BLaER1 (cell line): ENCODE results near the gene DSTN.

Source experiments
- H3K27ac ChIP-seq: shearing (Covaris generic); formaldehyde crosslinking; 2 replicates; pipeline ENCODE4 v1.8.1; 2022
- H3K27me3 ChIP-seq: shearing (Covaris generic); formaldehyde crosslinking; 2 replicates; pipeline ENCODE4 v1.8.1; 2022
- H3K36me3 ChIP-seq: shearing (Covaris generic); formaldehyde crosslinking; 2 replicates; pipeline ENCODE4 v1.8.1; 2022
- H3K4me1 ChIP-seq: shearing (Covaris generic); formaldehyde crosslinking; 2 replicates; pipeline ENCODE4 v1.8.1; 2022
- H3K4me2 ChIP-seq: shearing (Covaris generic); formaldehyde crosslinking; 2 replicates; pipeline ENCODE4 v1.8.1; 2022
- H3K4me3 ChIP-seq: shearing (Covaris generic); formaldehyde crosslinking; 2 replicates; pipeline ENCODE4 v1.8.1; 2022
- H3K9ac ChIP-seq: shearing (Covaris generic); formaldehyde crosslinking; 2 replicates; pipeline ENCODE4 v1.8.1; 2022
- H3K9me3 ChIP-seq: shearing (Covaris generic); formaldehyde crosslinking; 2 replicates; pipeline ENCODE4 v1.8.1; 2022
- H4K20me1 ChIP-seq: shearing (Covaris generic); formaldehyde crosslinking; 2 replicates; pipeline ENCODE4 v1.8.1; 2022
- Cebpa-rat ChIP-seq: shearing (Covaris generic); IDR thresholded peaks from 2 replicates; pipeline ENCODE4 v1.8.1; 2022

DSTN gene

GRCh38 chr20:17626217-17627007 lies 56.5 kb downstream of the DSTN start:
- H3K4me2 ChIP-seq = no peak overlapping the region
- no peaks in the 10 kb centered on the region for H3K27me3 ChIP-seq
- no peaks in the 10 kb centered on the region for H3K9me3 ChIP-seq
- H3K9ac ChIP-seq = no peak overlapping the region
- peak overlapping the region; percentile 18; the same call in 1 of the 2 replicates for H3K27ac ChIP-seq
- no peak for TF ChIP-seq Cebpa-rat
- H3K4me3 ChIP-seq = no peak overlapping the region
- peaks cover 57% of the 10 kb centered on the region for H4K20me1 ChIP-seq
- peaks cover 100% of the 10 kb centered on the region for H3K36me3 ChIP-seq
- peaks cover 61% of the 10 kb centered on the region for H3K4me1 ChIP-seq

DNA sequence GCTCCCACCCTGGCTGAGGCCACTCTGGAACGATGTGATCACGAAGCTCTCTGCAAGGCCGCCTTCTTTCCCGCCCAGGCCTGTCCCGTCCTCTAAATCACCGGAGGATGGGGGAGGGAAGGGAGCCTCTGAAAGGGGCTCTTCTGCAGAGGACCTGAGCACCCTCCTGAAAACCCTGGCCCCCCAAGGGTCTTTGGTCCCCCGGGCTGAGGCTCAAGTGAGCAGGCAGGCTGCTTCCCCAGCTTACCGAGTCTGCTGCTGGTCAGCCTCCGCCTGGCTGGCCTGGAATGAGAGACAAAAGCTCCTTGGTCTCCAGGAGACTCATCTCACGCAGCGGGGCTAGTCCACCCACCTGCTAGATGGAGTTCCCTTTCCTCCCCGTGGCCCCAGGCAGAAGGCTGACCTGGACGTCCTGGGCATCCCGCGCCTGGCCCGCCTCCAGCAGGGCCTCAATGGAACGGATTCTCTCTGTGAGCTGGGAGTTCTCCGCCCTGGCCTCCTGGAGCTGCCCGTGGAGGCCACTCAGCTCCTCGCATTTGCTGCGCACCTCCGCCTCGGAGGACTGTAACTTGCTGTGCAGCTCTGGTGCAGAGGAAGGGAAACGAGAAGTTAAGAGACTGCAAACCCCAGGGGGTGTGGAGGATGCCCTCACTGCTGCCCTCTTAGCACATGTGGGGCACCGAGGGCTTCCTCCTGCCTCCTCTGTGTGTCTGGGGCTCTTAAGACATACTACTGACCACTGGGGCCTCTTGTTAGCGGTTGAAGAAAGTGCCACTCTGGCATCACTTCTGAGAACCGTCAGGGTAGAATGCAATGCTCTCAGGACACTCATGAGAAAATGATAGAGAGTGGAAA lies 57.5 kb downstream of the DSTN start:
- Histone ChIP-seq H3K4me1 (peaks cover 61% of the 10 kb centered on the region), H4K20me1 (peaks cover 61% of the 10 kb centered on the region), H3K4me3 (no peak overlapping the region), H3K4me2 (no peak overlapping the region; the same call in 1 of the 2 replicates), H3K36me3 (peaks cover 100% of the 10 kb centered on the region), H3K9me3 (no peaks in the 10 kb centered on the region), H3K9ac (0 out of 2 replicates have a peak overlapping the region, but pooled peaks have one; percentile 2), H3K27me3 (no peaks in the 10 kb centered on the region), H3K27ac (peak overlapping the region; percentile 51)
- no peak for TF ChIP-seq Cebpa-rat

GRCh38 chr20:17628101-17628841 lies 58.4 kb downstream of the DSTN start:
- Histone ChIP-seq H3K4me3 (no peak overlapping the region), H3K9me3 (no peaks in the 10 kb centered on the region), H3K9ac (peak overlapping the region; percentile 2; the same call in 1 of the 2 replicates), H3K36me3 (peaks cover 100% of the 10 kb centered on the region), H3K27me3 (no peaks in the 10 kb centered on the region), H3K4me2 (no peak overlapping the region), H3K4me1 (peaks cover 61% of the 10 kb centered on the region), H4K20me1 (peaks cover 58% of the 10 kb centered on the region), H3K27ac (peak overlapping the region; percentile 51)
- no peak for TF ChIP-seq Cebpa-rat

DNA sequence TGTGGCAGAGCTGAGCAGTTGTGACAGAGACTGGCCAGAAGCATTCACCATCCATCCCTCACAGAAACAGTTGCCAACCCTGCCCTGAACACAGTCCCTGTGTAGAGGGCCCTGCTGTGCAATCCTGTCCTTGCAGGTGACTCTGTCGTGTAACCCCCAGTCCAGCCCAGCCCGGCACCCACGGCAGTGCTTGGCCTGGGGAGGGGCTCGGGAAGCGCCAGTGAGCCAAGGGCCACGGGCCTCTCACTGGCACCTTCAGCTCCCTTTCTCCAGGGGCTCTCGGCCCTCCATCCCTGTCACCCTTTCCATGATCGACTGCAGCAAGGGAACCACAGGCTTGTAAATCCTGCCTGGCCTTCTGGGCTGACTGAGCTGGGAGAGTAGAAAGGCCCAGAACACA lies 59.1 kb downstream of the DSTN start:
- Histone ChIP-seq H3K36me3 (peaks cover 100% of the 10 kb centered on the region), H3K4me2 (no peak overlapping the region)

GRCh38 chr20:17629678-17630089 lies 59.8 kb downstream of the DSTN start:
- peaks cover 100% of the 10 kb centered on the region for H3K36me3 ChIP-seq
- no peak for TF ChIP-seq Cebpa-rat

More for the DNA sequence above, 59.1 kb downstream of the DSTN start:
- TF ChIP-seq Cebpa-rat = no peak
- Histone ChIP-seq H3K4me1 (peaks cover 61% of the 10 kb centered on the region), H3K9ac (0 out of 2 replicates have a peak overlapping the region, but pooled peaks have one; percentile 2), H3K9me3 (no peaks in the 10 kb centered on the region), H4K20me1 (peaks cover 54% of the 10 kb centered on the region), H3K4me3 (no peak overlapping the region), H3K27me3 (no peaks in the 10 kb centered on the region), H3K27ac (peak overlapping the region; percentile 58)

GRCh38 chr20:17630151-17630805 lies 60.4 kb downstream of the DSTN start:
- Histone ChIP-seq H3K4me1 (peaks cover 61% of the 10 kb centered on the region), H3K27me3 (no peaks in the 10 kb centered on the region), H3K4me3 (no peak overlapping the region), H4K20me1 (peaks cover 42% of the 10 kb centered on the region; the same call in 1 of the 2 replicates), H3K27ac (peak overlapping the region; percentile 58; the same call in 1 of the 2 replicates), H3K36me3 (peaks cover 98% of the 10 kb centered on the region), H3K9me3 (no peaks in the 10 kb centered on the region), H3K9ac (no peak overlapping the region), H3K4me2 (no peak overlapping the region)
- TF ChIP-seq Cebpa-rat = no peak

More at GRCh38 chr20:17629678-17630089, 59.8 kb downstream of the DSTN start:
- Histone ChIP-seq H3K4me3 (no peak overlapping the region), H3K4me1 (peaks cover 61% of the 10 kb centered on the region), H4K20me1 (peaks cover 48% of the 10 kb centered on the region), H3K27ac (peak overlapping the region; percentile 58), H3K9me3 (no peaks in the 10 kb centered on the region), H3K4me2 (no peak overlapping the region), H3K9ac (no peak overlapping the region), H3K27me3 (no peaks in the 10 kb centered on the region)

DNA sequence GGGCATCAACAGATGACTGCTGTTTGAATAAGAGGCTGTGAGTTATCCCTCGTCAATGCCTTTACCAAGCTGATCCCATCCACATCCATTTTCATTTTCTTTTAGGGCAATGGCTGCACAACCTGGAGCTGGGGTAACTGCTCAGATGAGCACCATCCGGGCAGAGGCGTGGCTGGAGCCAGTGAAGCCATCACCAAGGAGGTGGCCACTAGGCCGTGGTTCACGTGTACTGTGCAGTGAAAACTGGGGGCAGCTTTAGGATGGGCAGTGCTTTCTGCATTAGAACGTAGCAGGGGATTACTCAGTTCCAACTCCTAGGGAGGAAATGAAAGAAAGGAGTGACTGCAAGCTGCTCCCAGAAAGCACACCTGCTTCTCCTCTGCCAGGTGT lies 60.9 kb downstream of the DSTN start:
- Histone ChIP-seq H3K27ac (0 out of 2 replicates have a peak overlapping the region, but pooled peaks have one; percentile 46), H3K36me3 (peaks cover 95% of the 10 kb centered on the region)

GRCh38 chr20:17631576-17632319 lies 61.9 kb downstream of the DSTN start:
- no peaks in the 10 kb centered on the region for H3K27me3 ChIP-seq
- peak overlapping the region; percentile 43; the same call in 1 of the 2 replicates for H3K27ac ChIP-seq
- H3K4me2 ChIP-seq = 0 out of 2 replicates have a peak overlapping the region, but pooled peaks have one; percentile 96
- H3K4me3 ChIP-seq = no peak overlapping the region
- peaks cover 73% of the 10 kb centered on the region for H3K4me1 ChIP-seq
- H3K36me3 ChIP-seq = peaks cover 86% of the 10 kb centered on the region
- H3K9me3 ChIP-seq = no peaks in the 10 kb centered on the region
- peaks cover 35% of the 10 kb centered on the region; the same call in 1 of the 2 replicates for H4K20me1 ChIP-seq
- TF ChIP-seq Cebpa-rat = no peak
- H3K9ac ChIP-seq = peak overlapping the region; percentile 4; the same call in 1 of the 2 replicates

More for the DNA sequence above, 60.9 kb downstream of the DSTN start:
- no peaks in the 10 kb centered on the region for H3K9me3 ChIP-seq
- H3K9ac ChIP-seq = no peak overlapping the region
- H3K27me3 ChIP-seq = no peaks in the 10 kb centered on the region
- H3K4me3 ChIP-seq = no peak overlapping the region
- H3K4me1 ChIP-seq = peaks cover 63% of the 10 kb centered on the region
- peaks cover 40% of the 10 kb centered on the region; the same call in 1 of the 2 replicates for H4K20me1 ChIP-seq
- H3K4me2 ChIP-seq = no peak overlapping the region
- no peak for TF ChIP-seq Cebpa-rat
